ENCODE measurements around the gene MAML3.

DNA sequence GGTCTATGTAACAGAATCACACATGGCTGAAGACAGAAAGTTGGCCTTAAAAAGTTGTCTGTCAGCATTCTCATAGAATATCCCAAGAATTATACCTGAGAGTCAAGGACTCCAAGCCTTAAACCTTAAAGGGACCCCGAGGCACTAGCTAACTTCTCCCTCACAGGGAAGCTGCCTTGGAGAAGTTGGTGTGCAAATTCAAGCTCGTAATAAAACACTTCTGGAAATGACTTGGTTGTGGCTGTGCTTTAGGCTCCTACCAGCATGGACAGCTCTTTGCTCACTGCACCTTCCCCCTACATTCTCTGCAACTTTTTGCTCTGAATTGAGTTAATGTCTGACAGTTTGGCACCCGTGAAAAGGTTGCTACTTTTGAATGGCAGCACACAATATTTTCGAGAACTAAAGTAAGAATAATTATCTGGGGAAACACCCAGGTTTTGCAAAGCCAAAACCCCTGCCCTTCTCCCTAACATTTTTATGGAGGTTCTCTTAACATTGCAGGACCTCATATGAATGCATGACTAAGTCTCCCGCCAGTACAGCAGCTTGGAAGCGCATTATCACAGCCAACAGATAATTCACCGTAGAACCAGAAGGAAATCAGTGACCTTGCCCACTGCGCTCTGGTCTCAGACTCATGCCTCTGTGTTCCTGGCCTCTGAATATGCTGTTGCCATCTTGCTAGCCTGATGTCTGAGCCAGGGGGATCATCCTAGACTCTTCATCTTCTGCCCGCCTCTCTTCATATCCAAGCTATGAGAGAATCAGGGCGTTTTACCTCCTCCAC, 397.4 kb downstream of the MAML3 start:
- TF ChIP-seq, protein P1, sequence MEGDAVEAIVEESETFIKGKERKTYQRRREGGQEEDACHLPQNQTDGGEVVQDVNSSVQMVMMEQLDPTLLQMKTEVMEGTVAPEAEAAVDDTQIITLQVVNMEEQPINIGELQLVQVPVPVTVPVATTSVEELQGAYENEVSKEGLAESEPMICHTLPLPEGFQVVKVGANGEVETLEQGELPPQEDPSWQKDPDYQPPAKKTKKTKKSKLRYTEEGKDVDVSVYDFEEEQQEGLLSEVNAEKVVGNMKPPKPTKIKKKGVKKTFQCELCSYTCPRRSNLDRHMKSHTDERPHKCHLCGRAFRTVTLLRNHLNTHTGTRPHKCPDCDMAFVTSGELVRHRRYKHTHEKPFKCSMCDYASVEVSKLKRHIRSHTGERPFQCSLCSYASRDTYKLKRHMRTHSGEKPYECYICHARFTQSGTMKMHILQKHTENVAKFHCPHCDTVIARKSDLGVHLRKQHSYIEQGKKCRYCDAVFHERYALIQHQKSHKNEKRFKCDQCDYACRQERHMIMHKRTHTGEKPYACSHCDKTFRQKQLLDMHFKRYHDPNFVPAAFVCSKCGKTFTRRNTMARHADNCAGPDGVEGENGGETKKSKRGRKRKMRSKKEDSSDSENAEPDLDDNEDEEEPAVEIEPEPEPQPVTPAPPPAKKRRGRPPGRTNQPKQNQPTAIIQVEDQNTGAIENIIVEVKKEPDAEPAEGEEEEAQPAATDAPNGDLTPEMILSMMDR (conservative IDR thresholded peaks at IDR 0.05; ENCODE audit: low read depth in 2 of 2): no peak
- TF ChIP-seq ETS1 (IDR thresholded peaks at IDR 0.05) (no peak), EZH2 (IDR thresholded peaks at IDR 0.05; ENCODE audit: low read depth, unreplicated experiment) (no peak), CREB1 (CRISPR knock-in tag; IDR thresholded peaks at IDR 0.05; ENCODE audit: low read depth) (no peak), REST (IDR thresholded peaks at IDR 0.05; ENCODE audit: unreplicated experiment) (no peak), POLR2AphosphoS5 (IDR thresholded peaks at IDR 0.05; ENCODE audit: low read depth) (no peak), EZH2phosphoT487 (IDR thresholded peaks at IDR 0.05; ENCODE audit: unreplicated experiment) (no peak), ZNF462 (CRISPR knock-in tag; IDR thresholded peaks at IDR 0.05) (no peak), JUNB (IDR thresholded peaks at IDR 0.05; ENCODE audit: unreplicated experiment) (no peak), ZNF331 (CRISPR knock-in tag; IDR thresholded peaks at IDR 0.05; ENCODE audit: low read depth) (no peak), STAT1 (IDR thresholded peaks at IDR 0.05; ENCODE audit: unreplicated experiment) (no peak)
